HEK293 (cell line): ENCODE data around the gene NINJ2.

Experiments used
- CTCF ChIA-PET: fragments of 350-600 bp; formaldehyde crosslinking; extraction: SDS; loops from one replicate; lab custom pipeline; 2021; ENCODE audit warnings: antibody characterized with exemption; lab: Yijun Ruan, JAX
- POLR2A ChIA-PET: fragments of 300-600 bp; formaldehyde crosslinking; extraction: SDS; loops from one replicate; lab custom pipeline; 2020; ENCODE audit warnings: antibody characterized with exemption, inconsistent platforms; lab: Yijun Ruan, JAX
- H3K27ac ChIP-seq: fragments of 200-500 bp; sonication (Bioruptor generic); 2 replicates; pipeline ENCODE4 v1.5.1; 2014; ENCODE audit warnings: low read depth, low read length, control low read depth, inconsistent platforms; ENCODE audit errors: extremely low read depth
- H3K36me3 ChIP-seq, 2 experiments: fragments of 200-500 bp in 1 of 2; sonication (Bioruptor generic) in 1 of 2; 1 replicate in 1 of 2; 2 replicates in 1 of 2; pipeline ENCODE4 v1.5.1; 2014 to 2017; ENCODE audit warnings: inconsistent platforms in 2 of 2, low read length in 2 of 2; ENCODE audit not compliant: control insufficient read depth in 2 of 2, insufficient read depth in 1 of 2
- H3K4me1 ChIP-seq: fragments of 200-500 bp; sonication (Bioruptor generic); 2 replicates; pipeline ENCODE4 v1.5.1; 2014; ENCODE audit warnings: mild to moderate bottlenecking, low read length, inconsistent platforms; ENCODE audit not compliant: control insufficient read depth, insufficient read depth
- H3K4me3 ChIP-seq: 2 replicates; pipeline ENCODE4 v1.5.1; 2011; ENCODE audit warnings: low read depth, mild to moderate bottlenecking, control low read depth, low read length, moderate library complexity
- H3K9me3 ChIP-seq: fragments of 200-500 bp; sonication (Bioruptor generic); 2 replicates; pipeline ENCODE4 v1.5.1; 2014; ENCODE audit warnings: low read depth, low read length, inconsistent platforms; ENCODE audit not compliant: control insufficient read depth, insufficient read depth
- AEBP2 ChIP-seq: fragments of 450-650 bp; formaldehyde crosslinking; IDR thresholded peaks from 2 replicates; pipeline ENCODE4 v1.5.1; 2016; ENCODE audit warnings: missing biosample characterization, missing genetic modification characterization, borderline replicate concordance
- ATF2 ChIP-seq: fragments of 450-650 bp; formaldehyde crosslinking; IDR thresholded peaks from 2 replicates; pipeline ENCODE4 v1.5.1; 2016; ENCODE audit warnings: missing biosample characterization, missing genetic modification characterization, low read depth
- FEZF1 ChIP-seq: fragments of 450-650 bp; formaldehyde crosslinking; IDR thresholded peaks from 2 replicates; pipeline ENCODE4 v1.5.1; 2016; ENCODE audit warnings: missing biosample characterization, missing genetic modification characterization
- GLI4 ChIP-seq: fragments of 450-650 bp; formaldehyde crosslinking; IDR thresholded peaks from 2 replicates; pipeline ENCODE4 v1.5.1; 2016; ENCODE audit warnings: missing biosample characterization, missing genetic modification characterization
- GLIS2 ChIP-seq: fragments of 450-650 bp; formaldehyde crosslinking; IDR thresholded peaks from 2 replicates; pipeline ENCODE4 v1.5.1; 2016; ENCODE audit warnings: missing biosample characterization, missing genetic modification characterization
- HIC1 ChIP-seq: fragments of 450-650 bp; formaldehyde crosslinking; IDR thresholded peaks from 2 replicates; pipeline ENCODE4 v1.5.1; 2016; ENCODE audit warnings: missing biosample characterization, missing genetic modification characterization
- HOXC10 ChIP-seq: sonication (generic); formaldehyde crosslinking; IDR thresholded peaks from 2 replicates; pipeline ENCODE4 v1.8.1; 2023; ENCODE audit warnings: mild to moderate bottlenecking, missing genetic modification reagents
- IKZF3 ChIP-seq: fragments of 450-650 bp; IDR thresholded peaks from 2 replicates; pipeline ENCODE4 v1.5.0; 2018; ENCODE audit warnings: missing biosample characterization, mild to moderate bottlenecking, missing genetic modification characterization, moderate library complexity
- KLF7 ChIP-seq: fragments of 450-650 bp; formaldehyde crosslinking; IDR thresholded peaks from 2 replicates; pipeline ENCODE4 v1.5.1; 2016; ENCODE audit warnings: missing biosample characterization, missing genetic modification characterization, borderline replicate concordance
- PRDM1 ChIP-seq: fragments of 450-650 bp; formaldehyde crosslinking; IDR thresholded peaks from 2 replicates; pipeline ENCODE4; 2016; ENCODE audit warnings: missing biosample characterization, missing genetic modification characterization
- ZFP37 ChIP-seq: fragments of 450-650 bp; formaldehyde crosslinking; IDR thresholded peaks from 2 replicates; pipeline ENCODE4 v1.5.1; 2016; ENCODE audit warnings: missing biosample characterization, missing genetic modification characterization
- ZFP69B ChIP-seq: fragments of 450-650 bp; formaldehyde crosslinking; IDR thresholded peaks from 2 replicates; pipeline ENCODE4 v1.5.1; 2016; ENCODE audit warnings: missing biosample characterization, missing genetic modification characterization
- ZIC2 ChIP-seq: fragments of 450-650 bp; formaldehyde crosslinking; IDR thresholded peaks from 2 replicates; pipeline ENCODE4 v1.5.1; 2016; ENCODE audit warnings: missing biosample characterization, missing genetic modification characterization
- ZNF10 ChIP-seq: fragments of 450-650 bp; formaldehyde crosslinking; IDR thresholded peaks from 2 replicates; pipeline ENCODE4 v1.5.1; 2017; ENCODE audit warnings: missing biosample characterization, missing genetic modification characterization
- ZNF112 ChIP-seq: fragments of 450-650 bp; formaldehyde crosslinking; IDR thresholded peaks from 2 replicates; pipeline ENCODE4 v1.5.0; 2017; ENCODE audit warnings: missing biosample characterization, missing genetic modification characterization
- ZNF121 ChIP-seq: fragments of 450-650 bp; formaldehyde crosslinking; IDR thresholded peaks from 2 replicates; pipeline ENCODE4 v1.5.1; 2016; ENCODE audit warnings: missing biosample characterization, missing genetic modification characterization
- ZNF138 ChIP-seq: fragments of 450-650 bp; formaldehyde crosslinking; IDR thresholded peaks from 2 replicates; pipeline ENCODE4 v1.5.1; 2016; ENCODE audit warnings: missing biosample characterization, missing genetic modification characterization, borderline replicate concordance
- ZNF157 ChIP-seq: fragments of 450-650 bp; formaldehyde crosslinking; IDR thresholded peaks from 2 replicates; pipeline ENCODE4 v1.5.1; 2016; ENCODE audit warnings: missing biosample characterization, missing genetic modification characterization
- ZNF24 ChIP-seq: fragments of 450-650 bp; formaldehyde crosslinking; IDR thresholded peaks from 2 replicates; pipeline ENCODE4 v1.5.1; 2016; ENCODE audit warnings: missing biosample characterization, missing genetic modification characterization
- ZNF324 ChIP-seq: fragments of 450-650 bp; formaldehyde crosslinking; IDR thresholded peaks from 2 replicates; pipeline ENCODE4 v1.5.1; 2016; ENCODE audit warnings: missing biosample characterization, missing genetic modification characterization
- ZNF335 ChIP-seq: fragments of 450-650 bp; formaldehyde crosslinking; conservative IDR thresholded peaks from 2 replicates; pipeline ENCODE4 v1.5.1; 2016; ENCODE audit warnings: missing biosample characterization, missing genetic modification characterization
- ZNF398 ChIP-seq: fragments of 450-650 bp; formaldehyde crosslinking; IDR thresholded peaks from 2 replicates; pipeline ENCODE4 v1.5.1; 2017; ENCODE audit warnings: missing biosample characterization, missing genetic modification characterization
- ZNF404 ChIP-seq: fragments of 450-650 bp; formaldehyde crosslinking; IDR thresholded peaks from 2 replicates; pipeline ENCODE4 v1.5.1; 2017; ENCODE audit warnings: missing biosample characterization, missing genetic modification characterization
- ZNF48 ChIP-seq: fragments of 450-650 bp; formaldehyde crosslinking; IDR thresholded peaks from 2 replicates; pipeline ENCODE4 v1.5.1; 2016; ENCODE audit warnings: missing biosample characterization, missing genetic modification characterization
- ZNF529 ChIP-seq: fragments of 450-650 bp; formaldehyde crosslinking; IDR thresholded peaks from 2 replicates; pipeline ENCODE4 v1.5.1; 2017; ENCODE audit warnings: missing genetic modification characterization, missing biosample characterization; ENCODE audit not compliant: insufficient replicate concordance
- ZNF530 ChIP-seq: fragments of 450-650 bp; formaldehyde crosslinking; IDR thresholded peaks from 2 replicates; pipeline ENCODE4 v1.5.1; 2016; ENCODE audit warnings: low read depth, missing biosample characterization, missing genetic modification characterization
- ZNF626 ChIP-seq: fragments of 450-650 bp; sonication (Bioruptor Pico); formaldehyde crosslinking; IDR thresholded peaks from 2 replicates; pipeline ENCODE4 v1.5.1; 2018; ENCODE audit warnings: missing biosample characterization, missing genetic modification characterization, inconsistent platforms
- ZNF664 ChIP-seq: fragments of 450-650 bp; formaldehyde crosslinking; IDR thresholded peaks from 2 replicates; pipeline ENCODE4 v1.5.1; 2016; ENCODE audit warnings: missing biosample characterization, missing genetic modification characterization
- ZNF707 ChIP-seq: fragments of 450-650 bp; formaldehyde crosslinking; IDR thresholded peaks from 2 replicates; pipeline ENCODE4 v1.5.1; 2016; ENCODE audit warnings: missing biosample characterization, missing genetic modification characterization
- ZNF747 ChIP-seq: fragments of 450-650 bp; formaldehyde crosslinking; IDR thresholded peaks from 2 replicates; pipeline ENCODE4 v1.5.1; 2016; ENCODE audit warnings: missing biosample characterization, missing genetic modification characterization
- ZNF837 ChIP-seq: fragments of 450-650 bp; formaldehyde crosslinking; IDR thresholded peaks from 2 replicates; pipeline ENCODE4 v1.5.1; 2016; ENCODE audit warnings: missing biosample characterization, missing genetic modification characterization
- ZSCAN18 ChIP-seq: fragments of 450-650 bp; formaldehyde crosslinking; IDR thresholded peaks from 2 replicates; pipeline ENCODE4 v1.5.1; 2016; ENCODE audit warnings: missing biosample characterization, missing genetic modification characterization

Gene NINJ2

GRCh38 chr12:685388-685787, 22.1 kb upstream of the NINJ2 start:
- TF ChIP-seq ZNF112 (tag by site-specific recombination) (no peak), ZNF335 (tag by site-specific recombination) (no peak), ZNF10 (tag by site-specific recombination) (no peak), ZNF664 (tag by site-specific recombination) (no peak), ZNF530 (no peak), ATF2 (tag by site-specific recombination) (no peak), HIC1 (tag by site-specific recombination) (no peak), KLF7 (no peak), GLIS2 (tag by site-specific recombination) (no peak), ZNF121 (no peak), ZNF48 (tag by site-specific recombination) (no peak), ZNF626 (no peak), ZNF529 (tag by site-specific recombination) (no peak), ZNF138 (no peak)
- Histone ChIP-seq H3K4me3 (no peak overlapping the region), H3K4me1 (no peaks in the 10 kb centered on the region), H3K36me3 (no peaks in the 10 kb centered on the region), H3K27ac (no peak overlapping the region), H3K9me3 (no peaks in the 10 kb centered on the region)
- ChIA-PET CTCF (interaction anchor here (0.7 kb wide), 1 partner anchor 31 kb away, joined by 5 read pairs; no protein-coding TSS in a partner anchor), POLR2A (no interaction called here)

GRCh38 chr12:684416-684815, 21.2 kb upstream of the NINJ2 start:
- no peak overlapping the region for H3K4me3 ChIP-seq
- no peak overlapping the region for H3K27ac ChIP-seq
- H3K4me1 ChIP-seq, result no peaks in the 10 kb centered on the region
- no peak for TF ChIP-seq ZNF24 (tag by site-specific recombination)
- TF ChIP-seq FEZF1 (tag by site-specific recombination), result no peak
- TF ChIP-seq ZNF398 (tag by site-specific recombination), result no peak
- TF ChIP-seq AEBP2 (tag by site-specific recombination), result no peak
- no peak for TF ChIP-seq ZNF404 (tag by site-specific recombination)
- no peak for TF ChIP-seq ZNF157 (tag by site-specific recombination)
- no peak for TF ChIP-seq PRDM1
- no peak for TF ChIP-seq IKZF3 (tag by site-specific recombination)
- TF ChIP-seq ZIC2, result no peak
- no peak for TF ChIP-seq ZNF747
- no peak for TF ChIP-seq ZNF324 (tag by site-specific recombination)
- no peak for TF ChIP-seq GLI4 (tag by site-specific recombination)
- TF ChIP-seq HOXC10 (CRISPR knock-in tag), result no peak
- no peak for TF ChIP-seq ZFP69B
- TF ChIP-seq ZFP37 (tag by site-specific recombination), result no peak
- TF ChIP-seq ZNF837, result no peak
- no peak for TF ChIP-seq ZSCAN18 (tag by site-specific recombination)
- TF ChIP-seq ZNF707 (tag by site-specific recombination), result no peak
- ChIA-PET POLR2A (no interaction called here), CTCF (no interaction called here)
- no peaks in the 10 kb centered on the region for H3K9me3 ChIP-seq
- H3K36me3 ChIP-seq, result no peaks in the 10 kb centered on the region
